ENCODE measurements around the gene CIRBP. TPM values are rescaled to one million over a fixed set of nuclear protein-coding genes. Genes with fewer than 3 reads are reported as not detected.
"Not testable (repeated sequence)": the region's sequence is repeated elsewhere in the genome, so short reads cannot be mapped to it uniquely, and the experiment has no call there.

CIRBP gene
- total RNA-seq, 1 experiment from 2014 or later: 331 TPM

- peak; percentile 64 to 72 for DNase-seq
- intact Hi-C loops (cut with micrococcal nuclease; ENCODE audit: unreplicated experiment): no loop called here
- Mint-ChIP-seq H3K27me3 (ENCODE audit: insufficient read depth, unreplicated experiment) (no peaks in the 10 kb centered on the region), H3K4me3 (ENCODE audit: unreplicated experiment) (no peak overlapping the region), H3K36me3 (ENCODE audit: insufficient read depth, unreplicated experiment) (peaks cover 6% of the 10 kb centered on the region), H3K27ac (ENCODE audit: unreplicated experiment) (no peak overlapping the region), H3K4me1 (ENCODE audit: low read depth, unreplicated experiment) (peaks cover 5% of the 10 kb centered on the region), H3K9me3 (ENCODE audit: unreplicated experiment) (no peaks in the 10 kb centered on the region)
- ChIA-PET POLR2A (interaction anchor here (0.5 to 0.7 kb wide), 2 partner anchors 36 to 69 kb away, joined by 3 to 5 read pairs; no protein-coding TSS in a partner anchor), CTCF (interaction anchor here (0.6 to 1.0 kb wide), 4 partner anchors 12 to 60 kb away, joined by 3 to 10 read pairs (median 4); no protein-coding TSS in a partner anchor)
- BruUV-seq (replicated peaks): no TSS peak
- Histone ChIP-seq H3K4me1 (peaks cover 11% of the 10 kb centered on the region), H3K27me3 (replicated peaks; ENCODE audit: control insufficient read depth, insufficient read depth, low read length) (no peaks in the 10 kb centered on the region), H3K4me3 (ENCODE audit: low read depth, low read length) (no peak overlapping the region), H3K36me3 (ENCODE audit: control insufficient read depth, insufficient read depth, low read length) (no peaks in the 10 kb centered on the region), H3K9me3 (no peaks in the 10 kb centered on the region)
- TF ChIP-seq, protein P1, sequence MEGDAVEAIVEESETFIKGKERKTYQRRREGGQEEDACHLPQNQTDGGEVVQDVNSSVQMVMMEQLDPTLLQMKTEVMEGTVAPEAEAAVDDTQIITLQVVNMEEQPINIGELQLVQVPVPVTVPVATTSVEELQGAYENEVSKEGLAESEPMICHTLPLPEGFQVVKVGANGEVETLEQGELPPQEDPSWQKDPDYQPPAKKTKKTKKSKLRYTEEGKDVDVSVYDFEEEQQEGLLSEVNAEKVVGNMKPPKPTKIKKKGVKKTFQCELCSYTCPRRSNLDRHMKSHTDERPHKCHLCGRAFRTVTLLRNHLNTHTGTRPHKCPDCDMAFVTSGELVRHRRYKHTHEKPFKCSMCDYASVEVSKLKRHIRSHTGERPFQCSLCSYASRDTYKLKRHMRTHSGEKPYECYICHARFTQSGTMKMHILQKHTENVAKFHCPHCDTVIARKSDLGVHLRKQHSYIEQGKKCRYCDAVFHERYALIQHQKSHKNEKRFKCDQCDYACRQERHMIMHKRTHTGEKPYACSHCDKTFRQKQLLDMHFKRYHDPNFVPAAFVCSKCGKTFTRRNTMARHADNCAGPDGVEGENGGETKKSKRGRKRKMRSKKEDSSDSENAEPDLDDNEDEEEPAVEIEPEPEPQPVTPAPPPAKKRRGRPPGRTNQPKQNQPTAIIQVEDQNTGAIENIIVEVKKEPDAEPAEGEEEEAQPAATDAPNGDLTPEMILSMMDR (IDR thresholded peaks at IDR 0.05; ENCODE audit: insufficient read depth in 1 of 2, low read depth in 1 of 2, low read length in 1 of 2, severe bottlenecking in 1 of 2, unreplicated experiment in 1 of 2): no peak
Measured at GRCh38 chr19:1304197-1304924, 35.2 kb downstream of the CIRBP start.

DNA sequence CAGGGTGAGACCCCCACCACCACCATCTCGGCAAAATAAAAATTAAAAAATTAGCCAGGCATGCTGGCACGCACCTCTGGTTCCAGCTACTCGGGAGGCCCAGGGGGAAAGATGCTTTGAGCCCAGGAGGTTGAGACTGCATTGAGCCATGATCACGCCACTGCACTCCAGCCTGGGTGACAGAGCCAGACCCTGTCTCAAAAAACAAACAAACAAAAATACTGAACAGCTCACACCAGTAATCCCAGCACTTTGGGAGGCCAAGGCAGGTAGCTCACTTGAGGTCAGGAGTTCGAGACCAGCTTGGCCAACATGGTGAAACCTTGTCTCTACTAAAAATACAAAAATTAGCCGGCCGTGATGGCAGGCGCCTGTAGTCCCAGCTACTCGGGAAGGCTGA lies 36.2 kb downstream of the CIRBP start:
- DNase-seq; H3K4me1 Mint-ChIP-seq (ENCODE audit: low read depth, unreplicated experiment); H3K27ac Mint-ChIP-seq (ENCODE audit: unreplicated experiment); H3K4me3 ChIP-seq (ENCODE audit: low read depth, low read length); BruUV-seq (replicated peaks); CTCF ChIA-PET; intact Hi-C loops (cut with micrococcal nuclease; ENCODE audit: unreplicated experiment); H3K27me3 ChIP-seq (replicated peaks; ENCODE audit: control insufficient read depth, insufficient read depth, low read length); H3K9me3 ChIP-seq; H3K4me3 Mint-ChIP-seq (ENCODE audit: unreplicated experiment); H3K9me3 Mint-ChIP-seq (ENCODE audit: unreplicated experiment); POLR2A ChIA-PET; H3K36me3 Mint-ChIP-seq (ENCODE audit: insufficient read depth, unreplicated experiment); H3K27me3 Mint-ChIP-seq (ENCODE audit: insufficient read depth, unreplicated experiment); H3K36me3 ChIP-seq (ENCODE audit: control insufficient read depth, insufficient read depth, low read length): not testable (repeated sequence)
- H3K4me1 ChIP-seq: peaks cover 11% of the 10 kb centered on the region

GRCh38 chr19:1307320-1307719 lies 38.2 kb downstream of the CIRBP start:
- H3K27me3 ChIP-seq (replicated peaks; ENCODE audit: control insufficient read depth, insufficient read depth, low read length): no peaks in the 10 kb centered on the region
- no peak overlapping the region for H3K4me3 Mint-ChIP-seq (ENCODE audit: unreplicated experiment)
- no peaks in the 10 kb centered on the region for H3K9me3 ChIP-seq
- peaks cover 11% of the 10 kb centered on the region for H3K4me1 ChIP-seq
- peaks cover 5% of the 10 kb centered on the region for H3K4me1 Mint-ChIP-seq (ENCODE audit: low read depth, unreplicated experiment)
- H3K36me3 ChIP-seq (ENCODE audit: control insufficient read depth, insufficient read depth, low read length): no peaks in the 10 kb centered on the region
- ChIA-PET POLR2A (interaction anchor here (0.6 kb wide), 1 partner anchor 167 kb away, joined by 4 read pairs; no protein-coding TSS in a partner anchor), CTCF (no interaction called here)
- H3K27ac Mint-ChIP-seq (ENCODE audit: unreplicated experiment): no peak overlapping the region
- H3K9me3 Mint-ChIP-seq (ENCODE audit: unreplicated experiment): no peaks in the 10 kb centered on the region
- BruUV-seq (replicated peaks): no TSS peak
- no peak overlapping the region for H3K4me3 ChIP-seq (ENCODE audit: low read depth, low read length)
- TF ChIP-seq, protein P1 (IDR thresholded peaks at IDR 0.05; ENCODE audit: insufficient read depth in 1 of 2, low read depth in 1 of 2, low read length in 1 of 2, severe bottlenecking in 1 of 2, unreplicated experiment in 1 of 2): no peak
- peaks cover 6% of the 10 kb centered on the region for H3K36me3 Mint-ChIP-seq (ENCODE audit: insufficient read depth, unreplicated experiment)
- no peaks in the 10 kb centered on the region for H3K27me3 Mint-ChIP-seq (ENCODE audit: insufficient read depth, unreplicated experiment)
- intact Hi-C loops (cut with micrococcal nuclease; ENCODE audit: unreplicated experiment): no loop called here
- no peak for DNase-seq
